HL-60 (cell line): ENCODE measurements around the gene UBASH3A.

ENCODE experiments used
- DNase-seq, 2 experiments: peaks; one replicate each; pipeline ENCODE4 v3.0.0-alpha.2; 2010 to 2020; ENCODE audit warnings: low read depth in 1 of 2, low spot score in 1 of 2
- H3K27ac ChIP-seq: fragments of 250-450 bp; sonication (Bioruptor Pico); replicated peaks from 2 replicates; pipeline ENCODE4 v1.5.1; 2020; ENCODE audit warnings: mild to moderate bottlenecking, moderate library complexity
- H3K27me3 ChIP-seq: fragments of 250-450 bp; sonication (Bioruptor Pico); 2 replicates; pipeline ENCODE4 v1.5.1; 2021; ENCODE audit warnings: mild to moderate bottlenecking, moderate library complexity; ENCODE audit not compliant: insufficient read depth, poor library complexity, severe bottlenecking
- H3K4me3 ChIP-seq: replicated peaks from 2 replicates; pipeline ENCODE4 v1.5.1; 2011; ENCODE audit warnings: mild to moderate bottlenecking, control low read depth, low read length; ENCODE audit not compliant: insufficient read depth
- CTCF ChIP-seq: IDR thresholded peaks from one replicate; pipeline ENCODE4 v1.5.1; 2011; ENCODE audit warnings: low read length, control low read depth, inconsistent platforms; ENCODE audit not compliant: insufficient read depth
- GABPA ChIP-seq: IDR thresholded peaks from 2 replicates; pipeline ENCODE4 v1.6.1; 2012; ENCODE audit warnings: low read depth
- POLR2AphosphoS5 ChIP-seq: IDR thresholded peaks from 2 replicates; pipeline ENCODE4 v1.6.1; 2012; ENCODE audit warnings: low read depth
- SPI1 ChIP-seq: IDR thresholded peaks from 2 replicates; pipeline ENCODE4 v1.6.1; 2012; ENCODE audit warnings: low read depth, mild to moderate bottlenecking, borderline replicate concordance
- TF ChIP-seq, protein P1 (sequence below): IDR thresholded peaks from 2 replicates; pipeline ENCODE4 v1.6.1; 2012; ENCODE audit warnings: low read depth; ENCODE audit not compliant: insufficient replicate concordance

Gene UBASH3A

GRCh38 chr21:42461185-42461520 lies 57.5 kb downstream of the UBASH3A start:
- TF ChIP-seq SPI1 (no peak), CTCF (no peak), POLR2AphosphoS5 (no peak), GABPA (no peak)
- TF ChIP-seq, protein P1, sequence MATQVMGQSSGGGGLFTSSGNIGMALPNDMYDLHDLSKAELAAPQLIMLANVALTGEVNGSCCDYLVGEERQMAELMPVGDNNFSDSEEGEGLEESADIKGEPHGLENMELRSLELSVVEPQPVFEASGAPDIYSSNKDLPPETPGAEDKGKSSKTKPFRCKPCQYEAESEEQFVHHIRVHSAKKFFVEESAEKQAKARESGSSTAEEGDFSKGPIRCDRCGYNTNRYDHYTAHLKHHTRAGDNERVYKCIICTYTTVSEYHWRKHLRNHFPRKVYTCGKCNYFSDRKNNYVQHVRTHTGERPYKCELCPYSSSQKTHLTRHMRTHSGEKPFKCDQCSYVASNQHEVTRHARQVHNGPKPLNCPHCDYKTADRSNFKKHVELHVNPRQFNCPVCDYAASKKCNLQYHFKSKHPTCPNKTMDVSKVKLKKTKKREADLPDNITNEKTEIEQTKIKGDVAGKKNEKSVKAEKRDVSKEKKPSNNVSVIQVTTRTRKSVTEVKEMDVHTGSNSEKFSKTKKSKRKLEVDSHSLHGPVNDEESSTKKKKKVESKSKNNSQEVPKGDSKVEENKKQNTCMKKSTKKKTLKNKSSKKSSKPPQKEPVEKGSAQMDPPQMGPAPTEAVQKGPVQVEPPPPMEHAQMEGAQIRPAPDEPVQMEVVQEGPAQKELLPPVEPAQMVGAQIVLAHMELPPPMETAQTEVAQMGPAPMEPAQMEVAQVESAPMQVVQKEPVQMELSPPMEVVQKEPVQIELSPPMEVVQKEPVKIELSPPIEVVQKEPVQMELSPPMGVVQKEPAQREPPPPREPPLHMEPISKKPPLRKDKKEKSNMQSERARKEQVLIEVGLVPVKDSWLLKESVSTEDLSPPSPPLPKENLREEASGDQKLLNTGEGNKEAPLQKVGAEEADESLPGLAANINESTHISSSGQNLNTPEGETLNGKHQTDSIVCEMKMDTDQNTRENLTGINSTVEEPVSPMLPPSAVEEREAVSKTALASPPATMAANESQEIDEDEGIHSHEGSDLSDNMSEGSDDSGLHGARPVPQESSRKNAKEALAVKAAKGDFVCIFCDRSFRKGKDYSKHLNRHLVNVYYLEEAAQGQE, result no peak
- no peak for DNase-seq
- no peak overlapping the region for H3K27ac ChIP-seq

DNA sequence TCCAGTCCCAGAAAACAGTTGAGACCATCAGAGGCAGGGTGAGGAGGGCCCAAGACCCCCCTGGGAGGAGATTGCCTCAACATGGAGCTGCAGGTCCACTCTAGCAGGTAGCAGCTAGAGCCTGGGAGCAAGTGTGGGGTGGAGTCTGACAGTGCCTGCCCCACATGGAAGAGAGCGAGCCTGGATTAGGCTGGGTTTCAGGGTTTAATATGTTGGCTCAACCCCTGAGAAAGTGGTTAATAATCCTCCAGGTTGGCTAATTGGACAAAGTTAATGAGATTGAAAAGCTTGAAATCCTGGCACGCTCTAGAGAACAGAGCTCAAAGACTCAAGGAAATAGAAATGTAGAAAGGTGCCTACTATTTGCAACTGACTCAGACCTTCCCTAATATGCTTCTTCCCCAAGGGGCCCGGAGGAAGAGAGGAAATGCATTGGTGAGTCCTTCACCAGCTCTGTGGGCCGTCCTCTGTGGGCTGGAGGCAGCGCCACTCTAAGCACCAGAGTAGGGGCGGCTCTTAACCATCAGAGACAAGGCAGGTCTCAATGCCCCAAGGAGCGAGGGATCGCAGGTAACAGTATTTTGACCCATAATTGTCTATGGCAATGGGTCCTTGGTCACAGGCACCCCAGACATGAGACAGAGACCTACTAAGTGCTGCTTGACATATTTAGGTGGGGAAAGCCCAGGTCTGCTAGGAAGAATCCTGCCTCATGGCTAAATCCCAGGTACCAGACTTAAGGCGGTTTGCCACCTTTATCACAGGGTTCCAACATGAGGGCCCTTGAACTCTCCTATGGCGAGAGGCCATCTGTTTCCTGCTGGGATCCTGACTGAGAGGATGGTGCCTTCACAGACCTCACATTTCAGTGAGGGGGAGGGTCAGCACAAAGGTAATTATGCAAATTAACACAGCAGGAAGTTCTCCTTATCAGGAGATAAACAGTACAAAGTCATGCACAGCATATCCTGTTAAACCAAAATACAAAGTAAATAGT lies 58.5 kb downstream of the UBASH3A start:
- H3K27ac ChIP-seq, result no peak overlapping the region; the same call in 1 of the 2 replicates
- peaks cover 2% of the 10 kb centered on the region for H3K27me3 ChIP-seq
- H3K4me3 ChIP-seq, result no peak overlapping the region
- peak in 1 of 2 experiments; percentile 39 for DNase-seq
- TF ChIP-seq CTCF (no peak), POLR2AphosphoS5 (no peak), GABPA (no peak), SPI1 (no peak)
- TF ChIP-seq, protein P1, result no peak

More at GRCh38 chr21:42461185-42461520, 57.5 kb downstream of the UBASH3A start:
- H3K4me3 ChIP-seq, result no peak overlapping the region
- H3K27me3 ChIP-seq, result no peaks in the 10 kb centered on the region

DNA sequence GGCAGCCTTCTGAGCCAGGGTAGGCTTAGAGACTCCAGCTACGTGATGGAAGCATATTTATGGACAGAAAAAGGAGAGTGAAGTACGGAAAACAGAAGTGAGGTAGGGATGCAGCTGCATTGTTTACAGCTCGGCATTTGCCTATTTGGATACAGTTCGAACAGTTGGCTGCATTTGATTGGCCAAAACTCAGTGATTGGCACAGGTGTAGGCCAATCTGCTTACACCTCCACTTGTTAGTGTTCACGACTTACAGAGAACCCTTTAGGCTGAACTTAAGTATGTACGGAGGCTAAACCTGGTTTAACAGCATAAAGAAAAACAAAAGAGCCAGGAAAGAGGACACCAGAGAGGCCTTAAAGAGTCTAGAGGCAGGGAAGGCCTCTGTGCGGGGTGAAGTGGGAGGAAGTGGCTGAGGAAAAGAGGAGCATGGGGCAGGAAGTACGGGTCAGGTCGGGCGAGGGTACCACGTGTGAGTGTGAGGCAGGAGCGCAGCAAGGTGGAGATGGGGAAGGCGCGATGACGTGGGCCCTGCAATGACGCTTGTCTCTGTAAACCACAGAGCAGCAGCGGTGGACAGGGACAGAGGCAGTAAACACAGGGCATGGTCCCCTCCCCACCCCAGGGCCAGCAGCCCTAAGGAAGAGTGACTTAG lies 60.3 kb downstream of the UBASH3A start:
- peak in 1 of 2 experiments; percentile 21 for DNase-seq
- Histone ChIP-seq H3K4me3 (no peak overlapping the region), H3K27ac (peak overlapping the region; percentile 22; the same call in 1 of the 2 replicates), H3K27me3 (peaks cover 2% of the 10 kb centered on the region)
- TF ChIP-seq GABPA (no peak), CTCF (no peak), POLR2AphosphoS5 (no peak), SPI1 (no peak)
- TF ChIP-seq, protein P1, result no peak
